Left ventricle myocardium inferior (tissue), 1 donor: ENCODE data around the gene SAMD5. TPM values are rescaled to one million over a fixed set of nuclear protein-coding genes. Genes with fewer than 3 reads are reported as not detected.

Experiments
- DNase-seq: peaks from one replicate; pipeline ENCODE4 v3.0.0-alpha.2; 2020
- H3K27ac ChIP-seq: fragments of 200-600 bp; replicated peaks from 2 replicates; pipeline ENCODE4 v1.8.0; 2021
- H3K27me3 ChIP-seq: fragments of 200-600 bp; 2 replicates; pipeline ENCODE4 v1.8.0; 2021; ENCODE audit warnings: low read depth
- H3K36me3 ChIP-seq: fragments of 200-600 bp; 2 replicates; pipeline ENCODE4 v1.8.0; 2021
- H3K4me1 ChIP-seq: fragments of 200-600 bp; 2 replicates; pipeline ENCODE4 v1.8.0; 2021
- H3K4me3 ChIP-seq: fragments of 200-600 bp; 2 replicates; pipeline ENCODE4 v1.8.0; 2021; ENCODE audit warnings: mild to moderate bottlenecking, moderate library complexity
- H3K9me3 ChIP-seq: fragments of 200-600 bp; replicated peaks from 2 replicates; pipeline ENCODE4 v1.8.0; 2021
- intact Hi-C: fragments of 100-400 bp; cut with micrococcal nuclease; formaldehyde crosslinking; loops from one replicate; pipeline ENCODE4 v1.11.0; 2022
- total RNA-seq: library from RNA; stranded (reverse); fragmentation: NEBNext Ultra II Directional; extraction: Animal tissue kit (Norgen Biotek cat#: 25700); gene quantifications from one replicate; pipeline ENCODE4 v1.2.1, GENCODE V29; 2021
- TF ChIP-seq, protein P1 (sequence below): fragments of 200-600 bp; IDR thresholded peaks from 2 replicates; pipeline ENCODE4 v1.8.0; 2021; ENCODE audit warnings: antibody characterized with exemption, mild to moderate bottlenecking, borderline replicate concordance
- donor health status: DM: no; HTN: yes; CAD: no; lungs with severe emphysema.

SAMD5 gene
- total RNA-seq, 1 donor from 2014 or later = 0.33 TPM

DNA sequence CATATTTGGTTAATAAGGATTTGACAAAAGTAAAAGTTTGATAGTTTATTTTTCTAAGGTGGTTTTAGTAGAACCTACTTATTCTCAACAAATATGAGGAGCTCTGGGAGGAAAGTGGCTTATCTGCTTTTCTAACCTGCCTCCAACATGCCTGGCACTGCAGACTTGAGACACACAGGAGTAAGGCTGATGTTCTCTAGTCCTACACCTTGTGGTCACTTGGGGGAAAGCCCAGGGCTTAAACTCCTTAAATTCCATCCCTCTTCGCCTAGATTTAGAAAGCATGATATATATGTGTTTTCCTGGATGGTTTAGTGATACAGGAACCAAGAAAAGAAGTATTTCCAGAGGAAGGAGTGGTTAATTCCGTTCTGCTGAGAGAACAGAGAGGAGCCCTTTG, 39.9 kb upstream of the SAMD5 start:
- Histone ChIP-seq H3K27me3 (peaks cover 8% of the 10 kb centered on the region), H3K27ac (no peak overlapping the region), H3K4me1 (no peaks in the 10 kb centered on the region), H3K9me3 (peaks cover 16% of the 10 kb centered on the region), H3K36me3 (no peaks in the 10 kb centered on the region), H3K4me3 (no peak overlapping the region)
- no peak for DNase-seq
- intact Hi-C loops = no loop called here
- TF ChIP-seq, protein P1, sequence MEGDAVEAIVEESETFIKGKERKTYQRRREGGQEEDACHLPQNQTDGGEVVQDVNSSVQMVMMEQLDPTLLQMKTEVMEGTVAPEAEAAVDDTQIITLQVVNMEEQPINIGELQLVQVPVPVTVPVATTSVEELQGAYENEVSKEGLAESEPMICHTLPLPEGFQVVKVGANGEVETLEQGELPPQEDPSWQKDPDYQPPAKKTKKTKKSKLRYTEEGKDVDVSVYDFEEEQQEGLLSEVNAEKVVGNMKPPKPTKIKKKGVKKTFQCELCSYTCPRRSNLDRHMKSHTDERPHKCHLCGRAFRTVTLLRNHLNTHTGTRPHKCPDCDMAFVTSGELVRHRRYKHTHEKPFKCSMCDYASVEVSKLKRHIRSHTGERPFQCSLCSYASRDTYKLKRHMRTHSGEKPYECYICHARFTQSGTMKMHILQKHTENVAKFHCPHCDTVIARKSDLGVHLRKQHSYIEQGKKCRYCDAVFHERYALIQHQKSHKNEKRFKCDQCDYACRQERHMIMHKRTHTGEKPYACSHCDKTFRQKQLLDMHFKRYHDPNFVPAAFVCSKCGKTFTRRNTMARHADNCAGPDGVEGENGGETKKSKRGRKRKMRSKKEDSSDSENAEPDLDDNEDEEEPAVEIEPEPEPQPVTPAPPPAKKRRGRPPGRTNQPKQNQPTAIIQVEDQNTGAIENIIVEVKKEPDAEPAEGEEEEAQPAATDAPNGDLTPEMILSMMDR = no peak

DNA sequence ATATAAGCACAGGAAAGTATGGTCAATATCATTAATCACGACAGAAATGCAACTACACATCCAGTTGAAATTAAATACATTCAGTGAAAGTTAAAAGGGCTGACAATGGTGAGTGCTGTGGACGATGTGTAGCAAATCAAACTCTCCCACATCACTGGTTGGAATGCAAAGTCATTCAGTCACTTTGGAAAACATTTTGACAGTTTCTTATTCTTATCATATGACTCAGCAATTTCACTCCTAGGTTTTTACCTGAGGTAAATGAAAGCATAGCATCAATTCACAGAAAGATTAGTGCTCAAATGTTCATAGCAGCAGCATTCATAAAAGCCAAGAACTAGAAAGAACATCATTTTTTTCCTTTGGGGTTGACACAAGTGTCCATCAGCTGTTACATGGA, 28.6 kb upstream of the SAMD5 start:
- H3K4me1 ChIP-seq = no peaks in the 10 kb centered on the region
- intact Hi-C loops = no loop called here
- no peaks in the 10 kb centered on the region for H3K27me3 ChIP-seq
- no peak for DNase-seq
- peaks cover 14% of the 10 kb centered on the region for H3K9me3 ChIP-seq
- TF ChIP-seq, protein P1 = no peak
- no peak overlapping the region for H3K4me3 ChIP-seq
- no peak overlapping the region for H3K27ac ChIP-seq
- H3K36me3 ChIP-seq = no peaks in the 10 kb centered on the region

DNA sequence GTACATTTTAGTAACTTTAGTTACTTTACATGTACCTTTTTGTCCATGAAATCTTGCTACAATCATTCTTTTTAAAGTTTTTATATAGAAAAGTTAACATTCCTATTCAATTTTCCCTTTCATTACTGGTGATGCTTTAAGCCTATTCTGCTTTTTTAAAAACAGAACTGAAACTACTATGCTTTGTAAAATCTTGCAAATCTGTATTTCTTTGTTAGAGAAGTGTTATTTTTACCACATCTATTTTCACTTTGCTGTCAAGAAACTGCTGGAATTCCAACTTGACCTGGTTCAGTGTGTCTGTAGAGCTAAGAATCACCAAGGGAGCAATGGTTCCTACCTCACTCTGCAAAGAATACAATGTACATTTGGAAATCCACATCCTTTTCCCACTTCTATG, 21.8 kb upstream of the SAMD5 start:
- TF ChIP-seq, protein P1 = no peak
- H3K4me1 ChIP-seq = no peaks in the 10 kb centered on the region
- no peak overlapping the region for H3K4me3 ChIP-seq
- H3K9me3 ChIP-seq = peaks cover 5% of the 10 kb centered on the region
- no peaks in the 10 kb centered on the region for H3K36me3 ChIP-seq
- no peak overlapping the region for H3K27ac ChIP-seq
- no peaks in the 10 kb centered on the region for H3K27me3 ChIP-seq
- intact Hi-C loops = no loop called here
- DNase-seq = no peak

DNA sequence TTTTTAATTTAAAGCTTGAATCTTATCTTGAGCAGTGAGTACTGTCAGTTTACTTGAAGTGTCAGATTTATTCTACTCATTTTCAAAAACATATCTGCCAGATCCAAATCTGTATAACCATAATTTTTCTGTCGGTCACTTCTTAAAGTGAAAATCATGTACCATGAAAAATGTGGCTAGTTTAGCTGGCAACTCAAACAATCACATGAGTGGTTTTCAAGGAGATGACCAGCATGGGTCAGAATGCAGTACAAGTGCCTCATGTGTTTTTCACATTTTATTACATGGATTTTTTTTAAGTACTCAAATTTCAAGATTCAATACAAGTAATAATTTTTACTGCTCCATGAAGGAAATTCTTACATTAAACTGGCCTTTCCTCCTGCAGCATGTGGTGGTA, 11.0 kb upstream of the SAMD5 start:
- no peaks in the 10 kb centered on the region for H3K36me3 ChIP-seq
- intact Hi-C loops = no loop called here
- H3K4me3 ChIP-seq = no peak overlapping the region
- H3K27me3 ChIP-seq = peaks cover 27% of the 10 kb centered on the region
- peaks cover 12% of the 10 kb centered on the region for H3K9me3 ChIP-seq
- H3K4me1 ChIP-seq = no peaks in the 10 kb centered on the region
- DNase-seq = no peak
- no peak overlapping the region for H3K27ac ChIP-seq
- TF ChIP-seq, protein P1 = no peak

DNA sequence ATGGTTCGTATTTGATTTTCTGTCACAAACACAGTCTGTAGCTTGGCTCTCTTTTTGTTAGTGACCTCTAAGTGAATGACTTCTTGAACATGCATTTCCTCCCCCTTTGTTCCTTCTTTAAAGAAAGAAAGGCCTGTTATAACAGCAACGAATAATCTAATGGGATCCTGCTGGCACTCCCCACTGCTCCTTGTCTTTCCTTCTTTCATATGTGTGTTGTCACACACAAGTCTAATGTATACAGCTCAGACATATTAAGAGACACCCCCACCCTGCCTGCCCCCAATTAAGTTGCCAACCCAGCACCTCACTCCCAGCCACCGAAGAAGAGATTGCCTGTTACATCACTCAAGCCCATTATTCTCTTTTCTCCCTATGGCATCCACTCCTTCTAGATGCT, 4.9 kb upstream of the SAMD5 start:
- H3K4me1 ChIP-seq = peaks cover 19% of the 10 kb centered on the region
- TF ChIP-seq, protein P1 = no peak
- H3K36me3 ChIP-seq = no peaks in the 10 kb centered on the region
- peaks cover 79% of the 10 kb centered on the region for H3K27me3 ChIP-seq
- no peak overlapping the region for H3K27ac ChIP-seq
- no peak for DNase-seq
- no peaks in the 10 kb centered on the region for H3K9me3 ChIP-seq
- intact Hi-C loops = loop anchor here (10.0 kb wide), 1 partner anchor 151 kb away; no protein-coding TSS in a partner anchor
- H3K4me3 ChIP-seq = no peak overlapping the region
